Upper lobe of left lung (tissue), 4 donors: ENCODE measurements around the gene CAMK2B.

ENCODE experiments used
- POLR2A ChIP-seq, 4 donors: fragments of 450-650 bp; IDR thresholded peaks; one replicate each; pipeline ENCODE4 v1.5.1; 2016 to 2017; ENCODE audit warnings: antibody characterized with exemption in 4 of 4, mild to moderate bottlenecking in 2 of 4
- POLR2AphosphoS5 ChIP-seq, 2 donors: sonication (generic); formaldehyde crosslinking; IDR thresholded peaks; one replicate each; pipeline ENCODE4 v1.5.1; 2017; ENCODE audit warnings: antibody characterized with exemption in 2 of 2
- TF ChIP-seq, protein P1 (sequence below), 6 experiments: fragments of 450-650 bp in 4 of 6; fragments of 200-600 bp in 2 of 6; sonication (generic) in 2 of 6; IDR thresholded peaks; one replicate each; pipeline ENCODE4 v1.5.1; 2016 to 2019; ENCODE audit warnings: antibody characterized with exemption in 6 of 6

DNA sequence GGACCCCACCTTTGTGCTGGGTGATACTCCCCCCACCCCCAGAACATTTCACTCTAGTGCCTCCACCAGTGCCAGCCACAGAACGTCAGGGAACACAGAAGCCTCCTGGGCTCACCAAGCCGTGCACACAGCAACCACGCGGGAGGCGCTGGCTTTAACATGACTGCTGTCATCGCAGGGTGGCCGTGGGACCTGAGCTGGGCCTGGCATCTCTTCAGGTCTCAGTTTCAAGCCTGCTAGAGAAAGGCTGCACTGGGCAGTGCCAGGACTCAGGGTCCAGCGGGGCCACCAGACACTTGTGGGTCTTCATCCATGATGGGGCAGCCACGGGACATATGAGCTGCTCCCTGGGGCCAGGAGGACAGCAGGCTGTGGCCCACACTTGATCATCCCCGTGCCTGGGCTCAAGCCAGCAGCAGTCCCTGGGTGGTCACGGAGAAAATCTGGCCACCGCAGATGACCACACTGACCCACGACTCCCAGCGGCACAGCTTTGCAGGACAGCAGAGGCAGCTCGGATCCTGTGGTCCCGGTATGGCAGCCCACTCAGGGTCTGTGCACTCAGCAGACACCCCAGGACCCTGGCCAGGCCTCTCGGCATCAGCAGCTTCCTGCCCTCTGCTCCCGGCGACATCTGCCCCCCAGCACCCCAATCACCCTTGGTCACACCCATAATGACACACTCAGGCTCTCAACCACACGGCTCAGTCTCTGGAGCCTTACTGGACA is 44.2 kb downstream of the CAMK2B start:
- TF ChIP-seq POLR2A (IDR thresholded peaks at IDR 0.05) (no peak), POLR2AphosphoS5 (IDR thresholded peaks at IDR 0.05) (no peak)
- TF ChIP-seq, protein P1, sequence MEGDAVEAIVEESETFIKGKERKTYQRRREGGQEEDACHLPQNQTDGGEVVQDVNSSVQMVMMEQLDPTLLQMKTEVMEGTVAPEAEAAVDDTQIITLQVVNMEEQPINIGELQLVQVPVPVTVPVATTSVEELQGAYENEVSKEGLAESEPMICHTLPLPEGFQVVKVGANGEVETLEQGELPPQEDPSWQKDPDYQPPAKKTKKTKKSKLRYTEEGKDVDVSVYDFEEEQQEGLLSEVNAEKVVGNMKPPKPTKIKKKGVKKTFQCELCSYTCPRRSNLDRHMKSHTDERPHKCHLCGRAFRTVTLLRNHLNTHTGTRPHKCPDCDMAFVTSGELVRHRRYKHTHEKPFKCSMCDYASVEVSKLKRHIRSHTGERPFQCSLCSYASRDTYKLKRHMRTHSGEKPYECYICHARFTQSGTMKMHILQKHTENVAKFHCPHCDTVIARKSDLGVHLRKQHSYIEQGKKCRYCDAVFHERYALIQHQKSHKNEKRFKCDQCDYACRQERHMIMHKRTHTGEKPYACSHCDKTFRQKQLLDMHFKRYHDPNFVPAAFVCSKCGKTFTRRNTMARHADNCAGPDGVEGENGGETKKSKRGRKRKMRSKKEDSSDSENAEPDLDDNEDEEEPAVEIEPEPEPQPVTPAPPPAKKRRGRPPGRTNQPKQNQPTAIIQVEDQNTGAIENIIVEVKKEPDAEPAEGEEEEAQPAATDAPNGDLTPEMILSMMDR (IDR thresholded peaks at IDR 0.05) = no peak
